Mucosa of descending colon (tissue), 3 donors: ENCODE results near the gene GUCA2A. TPM values are rescaled to one million over a fixed set of nuclear protein-coding genes. Genes with fewer than 3 reads are reported as not detected.

ENCODE experiments used
- ATAC-seq: fragments of 200-7000 bp; cut with Tn5 transposase; one replicate; pipeline ENCODE4 v1.9.1; 2020; ENCODE audit warnings: mild to moderate bottlenecking, moderate library complexity
- DNase-seq, 3 donors: peaks; one replicate each; pipeline ENCODE4 v3.0.0-alpha.2; 2020
- H3K36me3 ChIP-seq: fragments of 200-600 bp; one replicate; pipeline ENCODE4 v1.8.0; 2021; ENCODE audit warnings: low read depth, mild to moderate bottlenecking
- H3K4me1 ChIP-seq: fragments of 200-600 bp; one replicate; pipeline ENCODE4 v1.8.0; 2021; ENCODE audit warnings: low read depth, mild to moderate bottlenecking
- H3K4me3 ChIP-seq: fragments of 200-600 bp; one replicate; pipeline ENCODE4 v1.8.0; 2021; ENCODE audit warnings: mild to moderate bottlenecking
- H3K9me3 ChIP-seq: fragments of 200-600 bp; one replicate; pipeline ENCODE4 v1.8.0; 2021; ENCODE audit warnings: mild to moderate bottlenecking
- intact Hi-C, 2 donors: fragments of 100-400 bp; cut with DNase I in 1 of 2; cut with micrococcal nuclease in 1 of 2; formaldehyde crosslinking; loops; one replicate each; pipeline versions ENCODE4 v1.11.0 to v1.11.1; 2022; cut with DNase I, micrococcal nuclease
- total RNA-seq, 3 donors: library from RNA; stranded (reverse); fragmentation: NEBNext Ultra II Directional in 2 of 3; extraction: Animal tissue kit (Norgen Biotek cat#: 25700) in 2 of 3; gene quantifications; one replicate each; pipeline versions ENCODE4 v1.2.1 to v1.2.4, GENCODE V29; 2021 to 2023
- TF ChIP-seq, protein P1 (sequence below): fragments of 200-600 bp; IDR thresholded peaks from one replicate; pipeline ENCODE4 v1.8.0; 2022; ENCODE audit warnings: antibody characterized with exemption, mild to moderate bottlenecking
- donor health status: DM: no; HTN: no; CAD: no; lungs with moderate emphysema.
- donor health status: DM: no; HTN: no; CAD: no.
- donor health status: DM: no; HTN: yes; CAD: no.

Gene GUCA2A
- total RNA-seq, 3 donors from 2014 or later: 920 to 2,800 (median 1,254) TPM

DNA sequence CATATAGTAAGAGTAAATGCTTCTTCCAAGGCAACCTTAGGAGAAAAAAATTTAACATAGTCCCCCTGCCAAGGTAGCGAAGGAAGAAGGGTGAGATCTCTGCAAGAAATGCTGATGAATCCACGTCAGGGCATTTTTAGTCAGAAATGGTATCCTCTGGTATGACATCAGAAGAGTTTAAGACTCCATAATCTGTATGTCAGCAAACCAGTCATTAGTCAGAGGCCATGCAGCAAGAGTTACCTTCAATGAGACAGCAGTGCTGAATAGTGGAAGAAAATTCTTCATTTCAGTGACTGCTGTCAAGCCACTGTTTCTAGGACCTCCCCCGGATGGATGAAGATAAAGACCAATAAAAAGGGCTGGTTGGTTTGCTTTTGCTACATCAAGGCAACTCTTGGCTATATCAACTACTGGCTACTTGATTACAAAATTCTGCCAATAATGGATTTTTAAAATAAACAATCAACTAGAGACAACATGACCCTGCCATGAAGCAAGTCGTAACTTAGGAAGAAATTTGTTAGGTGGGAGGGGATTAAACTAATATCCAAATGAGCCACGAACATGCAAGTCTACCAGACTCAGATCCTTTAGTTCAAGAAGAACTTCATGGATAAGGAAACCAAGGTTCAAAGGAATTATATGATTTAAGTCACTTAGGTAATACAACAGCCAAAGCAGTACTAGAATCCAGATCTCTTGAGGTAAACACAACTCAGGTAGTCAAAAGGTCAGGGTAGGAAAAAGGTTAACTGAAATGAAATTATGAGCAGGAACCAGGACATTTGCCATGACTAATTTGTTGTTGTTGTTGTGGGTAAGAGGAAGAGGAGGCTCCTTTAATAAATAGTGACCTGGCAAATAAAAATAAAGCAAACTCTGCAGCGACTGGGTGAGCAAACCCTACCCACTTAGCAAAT is 25.6 kb upstream of the GUCA2A start:
- Histone ChIP-seq H3K4me3 (no peak overlapping the region), H3K9me3 (no peaks in the 10 kb centered on the region), H3K4me1 (no peaks in the 10 kb centered on the region), H3K36me3 (no peaks in the 10 kb centered on the region)
- TF ChIP-seq, protein P1, sequence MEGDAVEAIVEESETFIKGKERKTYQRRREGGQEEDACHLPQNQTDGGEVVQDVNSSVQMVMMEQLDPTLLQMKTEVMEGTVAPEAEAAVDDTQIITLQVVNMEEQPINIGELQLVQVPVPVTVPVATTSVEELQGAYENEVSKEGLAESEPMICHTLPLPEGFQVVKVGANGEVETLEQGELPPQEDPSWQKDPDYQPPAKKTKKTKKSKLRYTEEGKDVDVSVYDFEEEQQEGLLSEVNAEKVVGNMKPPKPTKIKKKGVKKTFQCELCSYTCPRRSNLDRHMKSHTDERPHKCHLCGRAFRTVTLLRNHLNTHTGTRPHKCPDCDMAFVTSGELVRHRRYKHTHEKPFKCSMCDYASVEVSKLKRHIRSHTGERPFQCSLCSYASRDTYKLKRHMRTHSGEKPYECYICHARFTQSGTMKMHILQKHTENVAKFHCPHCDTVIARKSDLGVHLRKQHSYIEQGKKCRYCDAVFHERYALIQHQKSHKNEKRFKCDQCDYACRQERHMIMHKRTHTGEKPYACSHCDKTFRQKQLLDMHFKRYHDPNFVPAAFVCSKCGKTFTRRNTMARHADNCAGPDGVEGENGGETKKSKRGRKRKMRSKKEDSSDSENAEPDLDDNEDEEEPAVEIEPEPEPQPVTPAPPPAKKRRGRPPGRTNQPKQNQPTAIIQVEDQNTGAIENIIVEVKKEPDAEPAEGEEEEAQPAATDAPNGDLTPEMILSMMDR: no peak
- DNase-seq: no peak
- intact Hi-C loops: no loop called here
- ATAC-seq: no peak

DNA sequence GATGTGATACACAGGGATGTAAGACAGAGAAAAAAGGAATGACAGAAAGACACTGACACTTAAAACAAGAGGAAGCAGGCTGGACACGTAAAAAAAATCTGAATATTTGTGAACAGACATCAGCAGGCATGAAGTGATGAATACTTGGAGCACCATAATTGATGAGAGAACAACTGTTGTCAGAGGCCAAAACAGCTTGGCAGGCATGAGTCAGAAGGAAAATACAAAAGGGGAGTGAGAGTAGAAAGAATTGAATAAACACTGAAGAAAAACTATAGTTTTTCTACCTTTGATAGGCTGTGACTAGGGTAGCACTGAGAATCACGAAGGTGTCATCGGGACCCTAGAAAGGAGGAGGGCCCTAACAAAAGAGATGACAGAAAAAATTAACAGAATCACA is 21.6 kb upstream of the GUCA2A start:
- Histone ChIP-seq H3K4me3 (no peak overlapping the region), H3K36me3 (no peaks in the 10 kb centered on the region), H3K9me3 (no peaks in the 10 kb centered on the region), H3K4me1 (no peaks in the 10 kb centered on the region)
- TF ChIP-seq, protein P1: no peak
- no peak for DNase-seq
- intact Hi-C loops: no loop called here
- ATAC-seq: no peak

DNA sequence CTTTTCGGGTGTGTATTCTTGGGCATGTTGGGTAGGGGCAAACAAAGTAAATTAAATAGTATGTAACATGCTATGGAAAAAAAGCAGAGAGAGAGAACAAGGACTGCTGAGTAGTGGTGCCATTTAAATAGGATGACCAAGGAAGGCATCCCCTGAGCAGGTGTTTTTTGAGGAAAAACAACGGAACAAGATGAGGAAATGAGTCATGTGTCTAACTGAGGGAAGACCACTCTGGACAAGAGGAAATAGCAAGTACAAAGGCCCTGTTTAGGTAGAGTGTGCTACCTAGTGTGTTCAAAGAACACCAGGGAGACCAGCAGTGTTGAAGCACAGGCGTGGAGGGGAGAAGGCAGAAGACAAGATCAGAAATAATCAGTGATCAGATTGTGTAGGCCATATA is 20.1 kb upstream of the GUCA2A start:
- Histone ChIP-seq H3K9me3 (no peaks in the 10 kb centered on the region), H3K36me3 (no peaks in the 10 kb centered on the region), H3K4me3 (no peak overlapping the region), H3K4me1 (no peaks in the 10 kb centered on the region)
- DNase-seq (no peak), ATAC-seq (no peak)
- intact Hi-C loops: no loop called here
- TF ChIP-seq, protein P1: no peak

DNA sequence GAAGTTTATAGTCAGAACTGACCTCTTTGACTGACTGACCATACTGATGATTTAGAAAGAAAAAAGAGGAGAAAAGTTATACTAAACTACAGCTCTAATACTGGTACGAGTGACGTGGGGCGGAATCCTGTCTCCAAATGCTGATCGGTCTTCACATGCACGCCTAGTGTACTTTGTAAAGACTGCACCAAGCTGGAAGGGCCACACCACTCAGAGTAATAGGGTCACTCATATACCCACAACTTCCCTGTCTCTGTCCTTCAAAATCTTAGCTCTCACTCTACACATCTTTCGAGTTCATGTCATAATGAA is 19.4 kb upstream of the GUCA2A start:
- H3K9me3 ChIP-seq: no peaks in the 10 kb centered on the region
- no peaks in the 10 kb centered on the region for H3K4me1 ChIP-seq
- H3K36me3 ChIP-seq: no peaks in the 10 kb centered on the region
- intact Hi-C loops: no loop called here
- H3K4me3 ChIP-seq: no peak overlapping the region
- ATAC-seq (no peak), DNase-seq (no peak)
- TF ChIP-seq, protein P1: no peak

DNA sequence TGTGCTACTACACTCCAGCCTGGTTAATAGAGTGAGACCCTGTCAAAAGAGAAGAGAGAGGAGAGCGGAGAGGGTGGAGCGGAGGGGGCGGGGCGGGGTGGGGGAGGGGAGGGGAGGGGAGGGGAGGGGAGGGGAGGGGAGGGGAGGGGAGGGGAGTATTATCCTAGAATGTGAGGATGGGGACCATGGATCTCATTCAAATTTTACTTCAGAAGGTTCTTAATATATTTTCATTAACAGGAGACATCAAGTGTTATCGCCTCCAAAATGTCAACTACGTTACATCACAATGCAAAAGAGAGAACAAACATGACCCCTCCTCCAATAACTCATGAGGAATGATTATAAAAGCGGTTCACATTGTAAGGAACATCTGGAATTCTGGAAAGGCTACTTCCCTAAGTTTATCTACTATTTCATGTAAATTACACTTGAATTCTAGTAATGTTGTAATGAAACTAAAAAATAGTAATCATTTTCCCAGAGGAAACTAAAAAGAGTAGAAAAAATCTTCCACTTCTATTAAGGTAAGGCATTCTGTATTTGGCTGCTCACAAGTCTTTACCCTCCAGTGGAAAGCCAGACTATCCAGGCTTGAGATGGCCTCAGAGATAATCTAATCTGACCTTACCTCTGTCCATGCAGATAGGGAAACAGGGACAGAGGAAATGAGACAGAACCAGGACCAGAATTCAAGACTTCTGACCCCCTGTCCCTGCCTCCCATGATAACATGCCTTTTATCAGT is 18.8 kb upstream of the GUCA2A start:
- no peaks in the 10 kb centered on the region for H3K4me1 ChIP-seq
- no peak for DNase-seq
- H3K4me3 ChIP-seq: no peak overlapping the region
- intact Hi-C loops: no loop called here
- ATAC-seq: no peak
- H3K9me3 ChIP-seq: no peaks in the 10 kb centered on the region
- TF ChIP-seq, protein P1: no peak
- no peaks in the 10 kb centered on the region for H3K36me3 ChIP-seq
